Left hindlimb (tissue), 1 donor: ENCODE results near the gene GRB10.
"Not testable (repeated sequence)": the region's sequence is repeated elsewhere in the genome, so short reads cannot be mapped to it uniquely, and the experiment has no call there.

Experiments
- DNase-seq: peaks from one replicate; pipeline ENCODE4 v3.0.0-alpha.2; 2018

GRB10 gene

GRCh38 chr7:50742401-50742800 lies 40.3 kb downstream of the GRB10 start:
- no peak for DNase-seq

DNA sequence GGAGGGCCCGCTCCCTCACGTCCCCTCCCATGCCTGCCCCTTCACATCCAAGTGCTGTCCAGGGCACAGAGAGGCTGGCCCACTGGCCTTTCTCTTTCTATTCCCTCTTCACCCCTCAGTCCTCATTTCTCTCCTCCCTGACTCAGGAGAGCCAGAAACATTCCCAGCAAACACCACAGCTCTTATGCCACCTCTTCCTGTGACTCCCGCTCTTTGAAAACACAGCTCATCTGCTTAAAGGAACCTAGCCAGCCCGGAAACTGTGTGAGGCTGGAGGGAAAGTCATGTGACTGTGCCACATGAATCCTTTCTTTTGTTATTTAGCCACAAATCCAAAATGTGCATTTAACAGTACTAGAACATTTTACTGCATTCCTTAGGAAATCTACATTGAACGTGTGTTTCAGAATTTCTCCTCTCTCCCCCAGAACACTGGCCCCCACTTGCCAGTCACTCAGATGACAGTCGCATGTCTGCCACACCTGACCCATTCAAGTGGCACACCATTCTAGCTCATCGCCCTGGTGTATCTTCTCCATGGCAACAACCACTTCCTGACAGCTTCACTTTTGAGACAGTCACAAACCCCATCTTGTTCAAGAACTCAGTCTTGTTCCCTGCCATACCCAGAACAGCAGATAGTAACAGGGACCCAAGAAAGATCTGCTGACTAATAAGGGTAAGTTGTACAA lies 42.8 kb downstream of the GRB10 start:
- DNase-seq = no peak

DNA sequence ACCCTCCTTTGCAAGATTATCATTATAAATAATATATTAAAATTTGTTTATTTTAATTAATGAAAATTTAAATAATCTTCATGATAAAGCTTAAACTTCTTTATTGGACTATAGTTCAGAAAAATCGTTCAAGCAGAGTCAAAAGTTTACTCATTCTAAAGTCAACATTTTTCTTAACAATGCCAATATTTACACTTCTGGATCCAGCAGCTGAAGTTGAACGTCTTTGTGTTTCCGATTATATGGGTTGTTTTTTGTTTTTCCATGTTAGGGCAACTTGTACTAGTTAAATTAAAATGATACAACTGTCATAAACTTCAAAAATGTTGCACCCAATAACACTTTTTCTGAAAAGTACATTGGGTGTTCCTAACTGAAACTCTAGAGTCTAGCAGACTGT lies 43.8 kb downstream of the GRB10 start:
- no peak for DNase-seq

DNA sequence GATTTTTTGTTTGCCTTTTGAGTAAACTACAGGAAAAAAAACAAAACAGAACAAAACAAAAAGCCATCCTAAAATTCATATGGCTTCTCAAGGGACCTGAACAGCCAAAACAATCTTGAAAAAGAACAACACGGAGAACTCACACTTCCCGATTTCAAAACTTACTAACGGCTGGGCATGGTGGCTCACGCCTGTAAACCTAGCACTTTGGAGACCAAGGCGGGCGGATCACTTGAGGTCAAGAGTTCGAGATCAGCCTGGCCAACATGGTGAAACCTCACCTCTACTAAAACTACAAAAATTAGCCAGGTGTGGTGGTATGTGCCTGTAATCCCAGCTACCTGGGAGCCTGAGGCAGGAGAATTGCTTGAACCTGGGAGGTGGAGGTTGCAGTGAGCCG lies 46.9 kb downstream of the GRB10 start:
- DNase-seq = not testable (repeated sequence)

DNA sequence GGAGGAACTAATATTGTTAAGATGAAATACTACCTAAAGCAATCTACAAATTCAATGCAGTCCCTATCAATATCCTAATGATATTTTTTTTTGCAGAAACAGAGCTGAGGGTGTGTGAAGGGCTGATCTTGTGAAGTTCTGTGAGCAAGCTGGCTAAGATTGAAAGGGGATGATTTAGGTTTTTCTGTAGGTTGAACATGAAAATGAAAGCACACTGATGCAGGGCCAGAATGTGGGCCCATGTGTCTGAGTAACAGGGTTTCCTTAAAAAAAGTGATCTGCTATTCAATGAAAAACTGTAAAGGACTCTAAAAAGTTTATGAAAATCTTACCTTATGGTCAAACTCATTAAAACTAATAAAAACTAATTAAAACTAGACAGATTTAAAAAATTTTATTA lies 47.4 kb downstream of the GRB10 start:
- DNase-seq = no peak

DNA sequence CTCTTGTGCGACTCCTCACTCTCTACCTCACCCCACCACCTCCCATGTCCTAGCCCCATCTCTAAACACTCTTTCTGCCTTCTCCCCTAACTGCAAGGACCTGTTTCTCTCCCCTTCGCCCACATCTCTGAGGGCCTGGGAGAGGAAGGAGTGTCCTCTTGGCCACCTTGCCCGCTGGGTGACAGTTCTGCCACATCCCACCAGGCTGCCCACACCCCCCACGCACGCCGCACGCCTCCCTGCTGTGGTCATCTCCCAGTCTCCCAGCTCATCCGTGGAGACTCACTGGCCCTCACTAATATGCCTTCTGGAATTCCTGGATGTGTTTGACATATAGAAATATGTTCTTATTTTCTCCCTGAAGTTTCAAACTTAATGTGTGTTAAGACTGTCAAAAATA lies 48.5 kb downstream of the GRB10 start:
- no peak for DNase-seq

DNA sequence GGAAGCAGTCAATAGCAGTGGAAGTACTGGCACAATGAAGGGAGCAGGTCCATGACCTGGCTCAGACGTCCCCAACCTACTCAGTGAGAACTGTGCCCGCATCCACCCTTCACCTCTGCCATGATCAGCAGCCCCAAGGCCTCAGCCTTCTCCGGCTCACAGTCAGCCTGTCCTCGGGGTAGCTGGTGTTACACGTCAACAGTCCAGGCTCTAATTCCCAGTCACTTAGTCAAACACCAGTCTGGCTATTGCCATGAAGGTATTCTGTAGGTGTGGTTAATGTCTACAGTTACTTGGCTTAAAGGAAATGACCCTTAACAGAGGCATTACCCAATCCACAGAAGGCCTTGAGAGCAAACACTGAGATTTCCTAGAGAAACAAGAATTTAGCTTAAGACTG lies 49.1 kb downstream of the GRB10 start:
- DNase-seq = no peak

- DNase-seq = no peak
Measured at GRCh38 chr7:50731703-50732582, 50.8 kb downstream of the GRB10 start.

DNA sequence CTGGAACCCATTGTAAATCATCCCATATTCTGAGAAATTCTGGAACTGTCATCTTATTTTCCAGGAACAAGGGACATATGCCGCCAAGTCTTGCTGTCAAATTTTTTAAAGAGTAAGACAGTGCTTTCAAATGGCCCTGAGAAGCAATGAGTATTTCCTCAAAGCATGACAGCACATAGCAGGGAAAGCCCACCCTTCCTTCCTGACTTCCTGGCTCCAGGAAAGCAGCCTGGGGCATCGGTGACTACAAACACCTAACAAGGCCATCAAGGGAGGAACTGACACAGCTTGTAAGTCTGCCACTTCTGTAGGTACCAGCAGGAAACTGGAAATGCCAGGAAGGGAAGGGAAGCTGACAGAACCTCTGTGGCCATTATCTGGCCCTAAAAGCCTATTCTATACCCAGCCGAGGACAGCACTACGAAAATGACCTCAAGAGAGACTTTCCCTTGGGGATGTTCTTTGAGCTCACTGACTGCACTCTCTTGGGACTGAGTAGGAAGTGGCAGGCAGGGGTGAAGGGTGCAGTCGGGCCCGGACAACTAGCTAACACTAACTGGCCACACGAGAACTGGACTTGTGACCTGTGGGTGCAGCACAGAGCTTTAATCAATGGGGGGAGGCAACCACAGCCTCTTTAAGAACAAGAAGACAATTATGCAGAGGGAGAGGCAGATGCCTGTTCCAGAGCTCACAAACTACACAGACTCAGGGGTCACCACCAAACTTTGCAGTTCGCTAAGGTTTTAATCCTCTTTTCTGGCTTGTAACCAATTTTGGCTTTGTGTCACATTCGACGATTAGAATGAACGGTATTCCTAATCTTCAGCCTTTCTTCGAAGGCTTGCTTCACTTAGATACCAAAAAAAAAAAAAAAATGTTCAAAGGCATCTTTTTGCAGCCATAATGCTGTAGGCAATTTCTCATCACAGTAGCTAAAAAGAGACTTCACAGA lies 52.0 kb downstream of the GRB10 start:
- no peak for DNase-seq

- DNase-seq = no peak
Measured at GRCh38 chr7:50729962-50730361, 52.7 kb downstream of the GRB10 start.

GRCh38 chr7:50728184-50728583 lies 54.5 kb downstream of the GRB10 start:
- DNase-seq = no peak

DNA sequence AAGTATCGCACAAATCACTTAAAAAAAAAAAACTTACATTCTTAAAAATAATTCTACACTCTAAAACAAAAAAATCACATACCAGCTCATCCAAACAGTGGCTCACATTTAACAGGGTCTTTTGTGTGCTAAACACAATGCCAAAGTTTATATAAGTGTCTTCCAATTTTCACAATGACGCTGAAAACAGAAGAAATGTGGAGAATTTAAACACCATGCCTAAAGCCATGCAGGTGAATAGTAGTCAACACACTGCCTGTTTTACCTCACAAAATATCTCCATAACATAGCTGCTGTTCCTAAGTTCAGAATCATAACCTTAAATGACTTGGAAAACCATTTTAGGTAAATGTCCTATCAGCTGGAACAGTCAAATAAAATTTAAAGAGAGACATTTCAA lies 55.0 kb downstream of the GRB10 start:
- DNase-seq = no peak

DNA sequence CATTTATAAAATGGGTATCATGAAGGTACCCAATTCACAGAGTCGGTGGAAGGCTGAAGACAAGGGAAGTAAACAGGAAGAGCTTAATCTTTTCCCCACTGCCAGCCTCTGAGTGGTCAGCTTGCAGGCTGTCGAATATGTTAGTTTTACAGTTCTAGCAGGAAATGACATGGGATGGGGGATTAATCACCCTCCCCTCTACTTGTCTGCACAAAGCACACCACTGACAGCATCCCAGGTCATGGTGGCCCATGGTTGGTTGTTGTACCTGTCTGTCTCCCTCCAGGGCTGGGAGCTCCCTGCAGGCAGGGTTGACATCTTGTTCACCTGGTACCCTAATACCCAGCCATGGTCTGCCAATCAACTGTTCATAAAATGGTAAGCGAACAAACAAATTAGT lies 55.6 kb downstream of the GRB10 start:
- DNase-seq = no peak

GRCh38 chr7:50725774-50726173 lies 56.9 kb downstream of the GRB10 start:
- no peak for DNase-seq

GRCh38 chr7:50724526-50725520 lies 57.9 kb downstream of the GRB10 start:
- no peak for DNase-seq

DNA sequence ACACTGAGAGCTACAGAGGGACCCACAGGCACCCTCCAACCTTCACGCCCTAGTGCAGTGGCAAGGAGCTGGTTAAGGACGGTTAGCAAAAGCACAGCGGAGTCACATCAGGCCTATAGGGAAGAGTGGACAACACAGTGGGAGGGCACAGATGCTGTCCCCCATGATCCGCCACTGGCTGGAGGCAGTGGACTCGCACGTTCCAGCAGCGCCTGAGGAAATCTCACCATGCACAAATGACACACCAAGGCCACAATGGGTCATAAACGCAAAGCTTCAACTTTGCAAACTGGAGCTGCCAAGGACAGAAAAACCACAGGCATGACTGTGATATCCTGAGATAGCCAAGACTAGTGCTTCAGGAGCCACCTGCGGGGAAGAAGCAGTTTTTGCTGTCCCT lies 58.8 kb downstream of the GRB10 start:
- DNase-seq = no peak

DNA sequence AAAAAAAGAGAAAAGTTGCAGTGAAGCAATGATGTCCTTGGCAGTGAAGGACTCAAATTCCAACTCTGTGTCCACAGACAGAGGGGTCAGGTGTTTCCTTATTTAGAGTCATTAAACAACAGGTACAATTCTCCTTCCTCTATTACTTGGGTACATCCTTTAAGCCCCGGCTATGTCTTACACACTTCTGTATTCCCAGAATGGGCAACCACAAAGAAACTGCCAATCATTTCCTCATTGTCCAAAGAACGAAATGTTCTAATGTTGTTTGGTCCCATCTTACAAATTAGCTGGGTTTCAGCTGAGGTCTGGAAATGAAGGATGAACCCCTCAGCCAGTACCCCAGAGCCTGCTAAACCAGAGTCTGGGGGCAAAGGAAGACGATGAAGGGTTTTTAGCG lies 59.5 kb downstream of the GRB10 start:
- DNase-seq = no peak

- no peak for DNase-seq
Measured at GRCh38 chr7:50721661-50722259, 60.9 kb downstream of the GRB10 start.

GRCh38 chr7:50721160-50721559 lies 61.5 kb downstream of the GRB10 start:
- DNase-seq = no peak

DNA sequence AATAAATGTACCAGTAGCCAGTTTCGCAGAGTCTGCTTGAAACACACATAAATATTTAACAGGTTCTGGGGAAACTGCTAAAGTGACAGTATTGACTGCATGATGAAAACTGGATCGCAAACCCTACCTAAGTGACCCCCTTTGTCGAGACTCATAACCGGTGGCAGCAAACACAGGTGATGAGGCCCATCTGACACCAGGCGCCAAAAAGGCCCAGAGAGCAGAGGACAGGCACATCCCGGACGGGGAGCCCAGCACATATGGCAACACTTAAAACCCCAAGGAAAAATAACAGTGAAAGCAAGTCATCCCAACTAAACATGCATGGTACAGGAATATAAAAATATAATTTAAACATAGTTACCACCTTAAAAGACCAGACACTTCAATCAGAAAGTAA lies 62.4 kb downstream of the GRB10 start:
- no peak for DNase-seq

DNA sequence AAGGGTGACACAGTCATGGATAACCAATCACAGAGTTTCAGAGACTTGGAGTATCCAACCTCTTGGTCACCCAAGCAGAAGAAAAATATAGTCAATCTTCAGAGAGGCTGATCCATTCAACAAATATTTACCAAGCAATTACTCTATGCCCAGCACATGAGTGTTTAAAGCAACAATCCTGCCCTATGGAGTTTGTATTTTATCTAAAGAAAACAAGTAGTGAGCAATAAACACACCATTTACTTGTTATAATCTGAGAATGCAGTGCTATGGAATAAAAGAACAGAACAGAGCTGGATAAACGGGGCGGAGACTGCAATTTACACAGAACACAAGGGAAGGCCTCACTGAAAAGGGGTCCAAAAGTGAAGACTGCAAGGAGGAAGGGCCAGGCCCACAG lies 63.8 kb downstream of the GRB10 start:
- no peak for DNase-seq

GRCh38 chr7:50718311-50718710 lies 64.4 kb downstream of the GRB10 start:
- no peak for DNase-seq
